DMS79 (cell line): ENCODE data around the gene DHX57.
"Not testable (repeated sequence)": the region's sequence is repeated elsewhere in the genome, so short reads cannot be mapped to it uniquely, and the experiment has no call there.

Experiments
- DNase-seq: peaks from one replicate; lab custom pipeline; 2025; lab: John Stamatoyannopoulos, UW

DHX57 gene

DNA sequence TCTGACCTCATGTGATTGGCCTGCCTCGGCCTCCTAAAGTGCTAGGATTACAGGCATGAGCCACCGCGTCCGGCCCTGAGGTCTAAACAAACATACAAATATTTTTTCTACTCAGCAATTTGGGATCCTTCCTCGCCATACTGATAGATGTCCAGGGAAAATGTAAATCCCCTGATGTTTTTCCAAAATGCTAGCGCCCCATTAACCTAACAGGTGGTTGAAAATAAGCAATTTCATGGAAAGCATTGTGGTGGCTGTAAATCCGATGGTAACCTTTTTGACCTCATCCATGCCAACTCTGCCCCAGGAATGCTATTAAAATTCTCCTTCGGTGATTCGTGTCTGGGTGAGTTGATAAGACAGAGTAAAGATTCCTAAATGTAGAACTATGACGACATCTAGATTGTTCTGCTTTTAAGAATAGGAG, 78.5 kb downstream of the DHX57 start:
- no peak for DNase-seq

GRCh38 chr2:38795016-38795415, 80.7 kb downstream of the DHX57 start:
- not testable (repeated sequence) for DNase-seq

- no peak for DNase-seq
Measured at GRCh38 chr2:38794235-38794946, 81.3 kb downstream of the DHX57 start.

- DNase-seq, result no peak
Measured at GRCh38 chr2:38793511-38793910, 82.2 kb downstream of the DHX57 start.

- DNase-seq, result no peak
Measured at GRCh38 chr2:38792751-38793150, 83.0 kb downstream of the DHX57 start.

DNA sequence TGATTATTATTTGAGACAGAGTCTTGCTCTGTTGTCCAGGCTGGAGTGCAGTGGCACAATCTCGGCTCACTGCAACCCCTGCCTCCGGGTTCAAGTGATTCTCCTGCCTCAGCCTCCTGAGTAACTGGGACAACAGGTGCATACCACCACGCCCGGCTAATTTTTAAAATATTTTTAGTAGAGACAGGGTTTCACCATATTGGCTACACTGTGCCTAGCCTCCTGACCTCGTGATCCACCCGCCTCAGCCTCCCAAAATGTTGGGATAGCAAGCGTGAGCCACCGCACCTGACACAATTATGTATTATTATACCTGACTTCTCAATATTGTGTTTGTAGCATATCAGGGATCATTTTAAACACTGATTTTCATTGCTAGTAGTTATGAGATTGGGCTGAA, 83.4 kb downstream of the DHX57 start:
- DNase-seq, result not testable (repeated sequence)

DNA sequence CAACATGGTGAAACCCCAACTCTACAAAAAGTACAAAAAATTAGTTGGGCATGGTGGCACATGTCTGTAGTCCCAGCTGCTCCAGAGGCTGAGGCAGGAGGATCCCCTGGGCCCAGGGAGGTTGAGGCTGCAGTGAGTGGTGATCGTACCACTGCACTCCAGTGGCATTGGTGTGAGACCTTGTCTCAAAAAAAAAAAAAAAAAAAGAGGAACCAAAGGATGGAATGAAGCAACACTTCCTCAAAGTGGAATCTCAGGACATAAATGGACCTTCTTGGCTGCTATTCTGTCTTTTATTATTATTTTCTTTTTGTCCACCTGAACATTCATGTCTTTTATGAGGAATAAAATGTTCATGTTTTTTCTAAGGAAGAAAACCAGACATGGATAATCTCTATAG, 84.0 kb downstream of the DHX57 start:
- no peak for DNase-seq

GRCh38 chr2:38789691-38790090, 86.0 kb downstream of the DHX57 start:
- no peak for DNase-seq

GRCh38 chr2:38788306-38788705, 87.4 kb downstream of the DHX57 start:
- no peak for DNase-seq

GRCh38 chr2:38783586-38783985, 92.1 kb downstream of the DHX57 start:
- no peak for DNase-seq

DNA sequence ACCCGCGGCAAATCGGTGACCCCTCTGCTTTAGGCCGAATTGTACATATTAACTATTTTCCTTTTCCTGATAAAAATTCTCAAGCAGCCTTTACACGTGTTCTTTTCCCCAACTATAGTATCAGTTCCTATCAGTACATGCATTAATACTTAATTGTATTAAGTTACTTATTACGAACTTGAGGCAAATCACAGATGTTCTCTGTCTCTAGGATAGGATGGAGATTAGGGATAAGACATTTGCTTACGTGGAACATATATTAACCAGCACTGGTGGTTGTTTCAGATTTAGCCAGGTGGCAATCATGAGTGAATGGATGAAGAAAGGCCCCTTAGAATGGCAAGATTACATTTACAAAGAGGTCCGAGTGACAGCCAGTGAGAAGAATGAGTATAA, 97.0 kb downstream of the DHX57 start:
- no peak for DNase-seq

DNA sequence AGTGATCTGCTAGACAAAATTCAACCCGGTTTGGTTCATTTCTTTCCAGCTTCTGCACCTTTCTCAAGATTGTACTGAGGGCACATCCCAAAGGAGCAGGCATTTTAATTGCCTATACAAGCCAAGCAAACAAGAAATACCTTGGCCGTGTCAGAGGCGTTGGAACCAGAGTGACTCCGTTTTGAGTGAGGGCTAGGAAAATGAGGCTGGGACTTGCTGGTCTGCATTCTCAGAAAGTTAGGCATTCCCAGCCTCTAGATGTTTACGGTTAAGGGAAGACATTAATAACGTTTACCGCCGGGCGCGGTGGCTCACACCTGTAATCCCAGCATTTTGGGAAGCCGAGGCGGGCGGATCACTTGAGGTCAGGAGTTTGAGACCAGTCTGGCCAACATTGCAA, 99.2 kb downstream of the DHX57 start:
- no peak for DNase-seq

- DNase-seq, result no peak
Measured at GRCh38 chr2:38775921-38776225, 99.9 kb downstream of the DHX57 start.

DNA sequence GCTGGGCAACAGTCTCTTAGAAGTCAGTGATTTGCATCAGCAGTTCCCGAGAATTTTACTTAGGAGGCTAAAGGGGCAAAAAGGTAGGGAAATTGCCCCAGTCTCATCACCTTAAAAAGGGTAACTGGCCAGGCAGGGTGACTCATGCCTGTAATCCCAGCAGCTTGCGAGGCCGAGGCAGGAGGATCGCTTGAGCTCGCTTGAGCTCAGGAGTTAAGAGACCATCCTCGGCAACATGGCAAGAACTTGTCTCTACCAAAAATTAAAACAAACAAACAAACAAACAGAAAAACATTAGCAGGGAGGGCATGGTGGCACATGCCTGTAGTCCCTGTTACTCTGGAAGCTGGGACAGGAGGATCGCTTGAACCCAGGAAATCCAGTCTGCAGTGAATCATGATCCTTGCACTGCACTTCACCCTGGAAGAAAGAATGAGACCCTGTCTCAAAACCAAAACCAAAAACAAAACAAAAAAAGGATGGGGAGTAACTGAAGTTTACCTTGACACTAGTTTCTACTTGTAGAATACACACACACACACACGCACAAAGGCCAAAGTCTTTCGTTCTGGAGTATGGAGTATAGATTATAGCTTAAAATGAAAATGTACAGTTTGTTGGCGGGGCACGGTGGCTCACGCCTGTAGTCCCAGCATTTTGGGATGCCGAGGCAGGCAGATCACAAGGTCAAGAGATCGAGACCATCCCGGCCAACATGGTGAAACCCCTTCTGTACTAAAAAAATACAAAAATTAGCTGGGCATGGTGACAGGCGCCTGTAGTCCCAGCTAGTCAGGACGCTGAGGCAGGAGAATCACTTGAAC, 100.4 kb downstream of the DHX57 start:
- DNase-seq, result no peak

GRCh38 chr2:38771632-38772031, 104.1 kb downstream of the DHX57 start:
- no peak for DNase-seq

- no peak for DNase-seq
Measured at GRCh38 chr2:38765551-38765950, 110.2 kb downstream of the DHX57 start.

DNA sequence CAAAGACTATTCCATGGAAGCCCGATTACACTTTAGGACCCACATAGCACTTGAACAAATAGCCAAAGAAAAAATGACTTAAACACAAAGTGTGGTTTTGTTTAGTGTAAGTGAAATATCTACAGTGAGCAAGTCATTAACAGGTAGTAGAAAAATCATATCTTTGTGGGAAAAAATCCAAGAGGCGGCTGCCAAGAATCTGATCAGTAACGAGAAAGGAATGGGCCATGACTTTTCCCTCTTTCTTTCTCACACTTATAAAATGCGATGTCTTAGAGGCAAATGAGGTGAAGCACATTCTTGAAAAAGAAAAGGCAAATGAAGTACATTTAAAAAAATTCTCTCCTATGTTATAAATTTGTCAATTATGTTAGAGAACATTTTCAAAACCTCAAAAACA, 110.6 kb downstream of the DHX57 start:
- DNase-seq, result no peak

GRCh38 chr2:38763728-38764127, 112.0 kb downstream of the DHX57 start:
- no peak for DNase-seq

DNA sequence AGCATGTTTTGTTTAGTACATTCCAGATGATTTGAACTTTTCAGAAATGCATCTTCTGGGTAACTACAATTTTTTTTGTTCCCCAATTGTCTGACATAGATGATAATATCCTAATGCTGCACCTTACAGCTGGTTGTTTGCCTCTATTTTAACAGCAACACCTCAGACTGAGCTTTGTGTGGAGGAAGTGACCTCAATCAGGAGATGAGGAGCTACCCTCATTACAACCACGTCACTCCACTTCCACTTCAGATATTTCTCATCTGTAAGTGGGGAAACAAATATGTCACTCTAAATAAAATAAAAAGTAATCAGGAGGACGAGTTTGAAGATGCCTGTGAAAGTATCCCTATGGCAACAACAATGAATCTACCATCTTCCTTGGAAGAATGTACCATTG, 112.5 kb downstream of the DHX57 start:
- DNase-seq, result no peak

DNA sequence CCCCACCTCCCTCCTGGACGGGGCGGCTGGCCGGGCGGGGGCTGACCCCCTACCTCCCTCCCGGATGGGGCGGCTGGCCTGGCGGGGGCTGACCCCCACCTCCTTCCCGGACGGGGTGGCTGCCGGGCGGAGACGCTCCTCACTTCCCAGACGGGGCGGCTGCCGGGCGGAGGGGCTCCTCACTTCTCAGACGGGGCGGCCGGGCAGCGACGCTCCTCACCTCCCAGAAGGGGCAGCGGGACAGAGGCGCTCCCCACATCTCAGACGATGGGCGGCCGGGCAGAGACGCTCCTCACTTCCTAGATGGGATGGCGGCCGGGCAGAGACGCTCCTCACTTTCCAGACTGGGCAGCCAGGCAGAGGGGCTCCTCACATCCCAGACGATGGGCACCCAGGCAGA, 119.8 kb downstream of the DHX57 start:
- not testable (repeated sequence) for DNase-seq

DNA sequence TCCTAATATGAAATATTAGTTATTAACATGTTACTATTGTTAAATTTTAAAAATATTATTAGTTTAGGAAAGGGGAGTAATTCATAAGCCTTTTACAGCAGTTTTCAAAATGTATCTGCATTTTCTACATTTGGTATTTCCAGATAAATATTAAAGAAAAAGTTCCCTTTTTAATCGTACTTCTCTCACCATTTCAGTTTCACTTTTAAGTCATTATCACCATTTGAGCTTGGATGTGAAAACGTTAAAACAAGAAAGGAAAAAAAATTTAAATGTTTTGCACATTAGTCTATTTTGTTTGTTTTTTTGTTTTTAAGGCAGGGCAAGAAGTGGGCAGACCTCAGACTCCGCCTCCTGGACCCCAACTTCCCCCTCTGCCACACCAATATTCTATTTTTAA, 121.2 kb downstream of the DHX57 start:
- DNase-seq, result no peak

- DNase-seq, result no peak
Measured at GRCh38 chr2:38754049-38754448, 121.7 kb downstream of the DHX57 start.

GRCh38 chr2:38751596-38752410, 123.9 kb downstream of the DHX57 start:
- no peak for DNase-seq
